ENCODE results near the gene SFTPA2.
"Not testable (repeated sequence)": the region's sequence is repeated elsewhere in the genome, so short reads cannot be mapped to it uniquely, and the experiment has no call there.

GRCh38 chr10:79528261-79528660, 31.9 kb downstream of the SFTPA2 start:
- not testable (repeated sequence) for TF ChIP-seq CTCF, POLR2AphosphoS5, POLR2A, EP300 (IDR thresholded peaks at IDR 0.05)

Data from sigmoid colon (tissue), 4 donors.